Ascending aorta (tissue), 2 donors: ENCODE measurements around the gene KIF3A. TPM values are rescaled to one million over a fixed set of nuclear protein-coding genes. Genes with fewer than 3 reads are reported as not detected.

ENCODE experiments used
- DNase-seq, 2 donors: peaks; one replicate each; pipeline ENCODE4 v3.0.0-alpha.2; 2019; ENCODE audit warnings: low spot score in 2 of 2
- H3K27ac ChIP-seq, 2 donors: fragments of 200-600 bp; sonication (generic); one replicate each; pipeline ENCODE4 v1.5.1; 2016 to 2017; ENCODE audit warnings: mild to moderate bottlenecking in 1 of 2
- H3K27me3 ChIP-seq: fragments of 200-600 bp; sonication (generic); one replicate; pipeline ENCODE4 v1.5.1; 2017
- H3K36me3 ChIP-seq, 2 donors: fragments of 200-600 bp; sonication (generic); one replicate each; pipeline ENCODE4 v1.5.1; 2016
- H3K4me1 ChIP-seq, 2 donors: fragments of 200-600 bp; sonication (generic); one replicate each; pipeline ENCODE4 v1.5.1; 2016 to 2017; ENCODE audit warnings: mild to moderate bottlenecking in 1 of 2
- H3K4me3 ChIP-seq, 2 donors: fragments of 200-600 bp; sonication (generic); one replicate each; pipeline ENCODE4 v1.5.1; 2016 to 2017; ENCODE audit warnings: mild to moderate bottlenecking in 1 of 2
- H3K9me3 ChIP-seq, 2 donors: fragments of 200-600 bp; sonication (generic); one replicate each; pipeline ENCODE4 v1.5.1; 2016
- intact Hi-C: fragments of 100-400 bp; cut with DNase I; formaldehyde crosslinking; loops from one replicate; pipeline ENCODE4 v1.15.1; 2023
- total RNA-seq: library from RNA; depleted of rRNA; stranded (reverse); fragments of >200 nt; gene quantifications from one replicate; pipeline ENCODE4 v1.1.0, GENCODE V29; 2016
- TF ChIP-seq, protein P1 (sequence below), 3 experiments: fragments of 200-600 bp in 2 of 3; fragments of 450-650 bp in 1 of 3; sonication (generic) in 2 of 3; IDR thresholded peaks; one replicate each; pipeline ENCODE4 v1.5.1; 2016 to 2019; ENCODE audit warnings: antibody characterized with exemption in 3 of 3, mild to moderate bottlenecking in 1 of 3, moderate library complexity in 1 of 3

Gene KIF3A
- total RNA-seq, 1 donor from 2014 or later: 4.4 TPM

GRCh38 chr5:132756542-132756941 lies 19.2 kb upstream of the KIF3A start:
- intact Hi-C loops: no loop called here
- no peak overlapping the region for H3K27ac ChIP-seq
- H3K9me3 ChIP-seq: no peaks in the 10 kb centered on the region
- no peak for DNase-seq
- TF ChIP-seq, protein P1, sequence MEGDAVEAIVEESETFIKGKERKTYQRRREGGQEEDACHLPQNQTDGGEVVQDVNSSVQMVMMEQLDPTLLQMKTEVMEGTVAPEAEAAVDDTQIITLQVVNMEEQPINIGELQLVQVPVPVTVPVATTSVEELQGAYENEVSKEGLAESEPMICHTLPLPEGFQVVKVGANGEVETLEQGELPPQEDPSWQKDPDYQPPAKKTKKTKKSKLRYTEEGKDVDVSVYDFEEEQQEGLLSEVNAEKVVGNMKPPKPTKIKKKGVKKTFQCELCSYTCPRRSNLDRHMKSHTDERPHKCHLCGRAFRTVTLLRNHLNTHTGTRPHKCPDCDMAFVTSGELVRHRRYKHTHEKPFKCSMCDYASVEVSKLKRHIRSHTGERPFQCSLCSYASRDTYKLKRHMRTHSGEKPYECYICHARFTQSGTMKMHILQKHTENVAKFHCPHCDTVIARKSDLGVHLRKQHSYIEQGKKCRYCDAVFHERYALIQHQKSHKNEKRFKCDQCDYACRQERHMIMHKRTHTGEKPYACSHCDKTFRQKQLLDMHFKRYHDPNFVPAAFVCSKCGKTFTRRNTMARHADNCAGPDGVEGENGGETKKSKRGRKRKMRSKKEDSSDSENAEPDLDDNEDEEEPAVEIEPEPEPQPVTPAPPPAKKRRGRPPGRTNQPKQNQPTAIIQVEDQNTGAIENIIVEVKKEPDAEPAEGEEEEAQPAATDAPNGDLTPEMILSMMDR (IDR thresholded peaks at IDR 0.05): no peak
- no peaks in the 10 kb centered on the region for H3K27me3 ChIP-seq
- H3K4me1 ChIP-seq: no peaks in the 10 kb centered on the region
- H3K36me3 ChIP-seq: peaks cover 39 to 44% of the 10 kb centered on the region in 2 donors
- H3K4me3 ChIP-seq: no peak overlapping the region

DNA sequence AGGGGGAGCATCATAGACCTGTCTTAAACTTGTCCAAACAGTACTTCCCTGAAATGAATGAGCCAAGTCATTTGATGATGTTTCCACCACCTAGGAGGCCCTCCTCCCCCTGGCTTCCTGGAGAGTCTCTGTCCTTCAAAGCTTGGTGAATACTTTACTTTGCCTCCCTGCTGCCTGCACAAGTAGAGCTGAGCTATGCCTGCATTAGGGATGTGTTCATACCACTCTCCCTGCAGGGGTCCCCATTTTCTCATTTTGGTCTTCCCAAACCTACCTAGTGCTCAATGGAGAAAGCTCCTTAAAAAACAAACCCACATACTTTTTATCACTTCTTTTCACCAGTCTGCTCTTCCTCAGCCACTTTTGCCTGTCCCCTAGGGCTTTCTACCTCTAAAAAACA lies 17.6 kb upstream of the KIF3A start:
- peaks cover 24 to 28% of the 10 kb centered on the region in 2 donors for H3K36me3 ChIP-seq
- H3K4me3 ChIP-seq: no peak overlapping the region
- no peaks in the 10 kb centered on the region for H3K27me3 ChIP-seq
- peak overlapping the region in 1 of 2 donors; percentile 6 for H3K27ac ChIP-seq
- DNase-seq: no peak
- TF ChIP-seq, protein P1 (IDR thresholded peaks at IDR 0.05): peak in 1 of 3 experiments; percentile 39
- intact Hi-C loops: no loop called here
- H3K9me3 ChIP-seq: no peaks in the 10 kb centered on the region
- no peaks in the 10 kb centered on the region for H3K4me1 ChIP-seq

DNA sequence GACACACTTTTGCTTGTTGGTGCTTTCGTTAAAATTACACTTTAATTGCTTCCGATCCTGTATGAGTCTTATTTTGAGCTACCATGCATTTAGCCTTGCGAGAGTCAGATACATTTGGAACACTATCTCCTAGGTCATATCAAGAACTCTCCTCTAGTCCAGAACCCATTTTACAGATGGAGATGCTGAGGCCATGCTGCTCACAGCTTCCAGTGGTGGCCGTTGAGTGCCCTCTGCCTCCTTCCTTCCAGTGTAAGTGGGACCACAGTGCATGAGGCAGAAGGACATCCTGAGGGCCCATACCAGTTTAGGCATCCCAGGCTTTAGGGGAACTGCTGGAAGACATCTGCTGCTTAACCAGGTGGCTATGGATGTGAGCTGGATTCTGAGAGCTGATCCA lies 16.8 kb upstream of the KIF3A start:
- no peaks in the 10 kb centered on the region for H3K27me3 ChIP-seq
- H3K27ac ChIP-seq: no peak overlapping the region
- H3K36me3 ChIP-seq: peaks cover 15 to 20% of the 10 kb centered on the region in 2 donors
- H3K4me1 ChIP-seq: no peaks in the 10 kb centered on the region
- DNase-seq: no peak
- intact Hi-C loops: no loop called here
- H3K9me3 ChIP-seq: no peaks in the 10 kb centered on the region
- H3K4me3 ChIP-seq: no peak overlapping the region
- TF ChIP-seq, protein P1 (IDR thresholded peaks at IDR 0.05): no peak

DNA sequence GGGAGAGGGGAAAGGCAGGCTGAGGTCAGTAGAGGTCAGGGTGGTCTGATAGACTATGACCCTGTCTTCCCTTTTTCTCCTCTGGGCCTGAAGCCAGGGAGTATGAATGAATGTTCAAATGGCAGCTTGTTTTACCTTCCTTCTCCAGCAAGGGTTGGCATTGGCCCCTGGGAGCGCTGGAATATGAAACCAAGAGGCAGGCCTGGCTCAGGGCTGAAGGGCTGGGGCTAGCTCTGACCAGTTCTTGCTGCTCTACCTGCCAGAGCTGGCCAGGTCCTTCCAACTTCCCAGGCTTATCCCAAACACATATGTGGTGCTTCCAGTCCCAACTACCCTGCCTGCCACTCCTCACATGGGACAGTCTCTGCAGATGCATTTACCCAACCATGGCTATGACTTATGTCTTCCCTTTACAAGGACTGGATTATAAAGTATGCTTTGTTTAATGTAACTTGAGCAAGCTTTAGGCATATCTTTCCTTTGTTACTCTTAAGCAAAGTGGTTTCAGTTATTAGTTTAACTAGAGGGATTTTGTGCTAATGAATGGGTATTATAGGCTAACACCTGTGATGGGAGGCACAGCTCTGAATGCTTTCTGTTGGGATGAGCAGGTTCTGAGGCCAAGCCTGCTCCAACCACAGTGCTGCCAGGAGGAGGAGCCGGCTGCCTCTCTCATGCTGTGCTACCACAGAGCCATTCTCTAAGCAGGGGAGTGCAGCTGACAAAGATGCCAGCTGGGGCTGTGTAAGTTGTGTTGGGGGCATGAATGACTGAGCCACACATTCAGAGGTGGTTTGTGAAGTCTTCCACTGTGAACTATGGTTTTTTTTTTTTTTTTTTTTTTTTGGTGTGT lies 16.0 kb upstream of the KIF3A start:
- no peak for DNase-seq
- TF ChIP-seq, protein P1 (IDR thresholded peaks at IDR 0.05): peak in 1 of 3 experiments; percentile 15
- H3K4me1 ChIP-seq: no peaks in the 10 kb centered on the region
- H3K4me3 ChIP-seq: no peak overlapping the region
- intact Hi-C loops: no loop called here
- H3K36me3 ChIP-seq: peaks cover 8 to 12% of the 10 kb centered on the region in 2 donors
- H3K9me3 ChIP-seq: no peaks in the 10 kb centered on the region
- no peaks in the 10 kb centered on the region for H3K27me3 ChIP-seq
- no peak overlapping the region for H3K27ac ChIP-seq

DNA sequence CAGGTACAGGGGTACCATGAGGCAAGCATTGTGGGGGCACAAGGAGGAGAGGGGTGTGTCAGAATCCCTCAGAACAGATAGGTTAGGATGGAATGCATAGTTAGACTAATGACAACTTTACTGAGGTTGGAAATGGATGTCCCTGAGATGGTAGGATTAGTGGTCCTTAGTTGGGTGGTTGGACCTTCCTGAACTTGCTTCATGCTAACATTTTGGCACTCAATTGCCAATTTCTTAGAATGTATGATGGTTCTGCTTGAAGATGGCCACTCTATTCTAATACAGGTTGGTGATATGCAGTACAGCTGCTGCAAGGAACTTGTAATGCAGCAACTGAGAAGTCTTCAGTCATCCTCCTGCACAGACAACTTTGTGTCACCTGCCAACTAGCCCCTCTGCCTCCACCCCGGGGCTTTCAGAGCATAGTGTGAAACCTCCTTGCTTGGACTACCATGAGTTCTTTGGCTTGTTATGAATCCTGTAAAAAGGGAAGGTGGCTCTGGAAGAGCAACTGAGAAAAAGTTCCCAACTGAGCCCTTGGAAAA lies 15.3 kb upstream of the KIF3A start:
- Histone ChIP-seq H3K36me3 (peaks cover 2 to 5% of the 10 kb centered on the region in 2 donors), H3K27me3 (no peaks in the 10 kb centered on the region), H3K9me3 (no peaks in the 10 kb centered on the region), H3K27ac (no peak overlapping the region), H3K4me3 (no peak overlapping the region), H3K4me1 (no peaks in the 10 kb centered on the region)
- TF ChIP-seq, protein P1 (IDR thresholded peaks at IDR 0.05): no peak
- no peak for DNase-seq
- intact Hi-C loops: no loop called here
